ENCODE measurements around the gene KAT2A. TPM values are rescaled to one million over a fixed set of nuclear protein-coding genes. Genes with fewer than 3 reads are reported as not detected.

Gene KAT2A
- total RNA-seq, 1 experiment from 2014 or later, result 41.2 TPM

DNA sequence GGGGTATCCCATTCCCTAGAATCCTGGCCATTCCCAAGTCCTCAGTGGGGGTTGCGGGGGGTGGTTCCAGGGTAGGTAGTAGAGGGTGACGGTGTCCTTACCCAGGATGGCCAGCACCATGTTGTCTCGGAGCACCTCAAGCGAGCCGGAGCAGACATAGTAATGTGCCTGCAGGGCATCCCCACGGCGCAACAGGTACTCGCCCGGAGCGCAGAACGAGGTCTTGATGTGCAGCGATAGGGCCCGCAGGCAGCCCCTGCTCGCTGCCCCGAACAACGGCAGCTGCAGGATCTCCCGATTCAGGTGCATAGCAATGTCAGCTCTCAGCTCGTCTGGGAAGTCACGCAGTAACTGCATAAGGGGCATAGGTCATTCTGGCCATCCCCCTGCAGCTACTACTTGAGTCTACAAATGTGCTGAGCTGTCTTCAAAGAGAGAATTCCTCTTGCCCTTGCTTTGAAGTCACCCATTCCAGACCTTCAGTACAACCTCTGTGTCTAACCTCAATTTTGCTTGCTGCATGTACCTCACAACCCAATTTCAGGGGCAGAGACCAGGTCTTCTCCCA is 45.1 kb upstream of the KAT2A start:
- H3K4me1 ChIP-seq (ENCODE audit: control insufficient read depth in 1 of 2, insufficient read depth in 2 of 2, low read length in 2 of 2), result no peaks in the 10 kb centered on the region

More for the DNA sequence above, 45.1 kb upstream of the KAT2A start:
- TF ChIP-seq ZNF274 (IDR thresholded peaks at IDR 0.05; ENCODE audit: low read depth, low read length) (no peak), CBX3 (IDR thresholded peaks at IDR 0.05; ENCODE audit: low read depth) (no peak), JUND (IDR thresholded peaks at IDR 0.05) (no peak), EZH2phosphoT487 (IDR thresholded peaks at IDR 0.05; ENCODE audit: borderline replicate concordance) (no peak), ZFX (IDR thresholded peaks at IDR 0.05) (no peak), EZH2 (IDR thresholded peaks at IDR 0.05) (no peak), CEBPB (IDR thresholded peaks at IDR 0.05; ENCODE audit: low read depth) (no peak), TCF7L2 (IDR thresholded peaks at IDR 0.05; ENCODE audit: borderline replicate concordance, extremely low read depth, insufficient read depth, insufficient read length) (no peak), RAD21 (IDR thresholded peaks at IDR 0.05; ENCODE audit: low read depth) (no peak), FOSL1 (IDR thresholded peaks at IDR 0.05; ENCODE audit: low read depth) (no peak), POLR2AphosphoS5 (IDR thresholded peaks at IDR 0.05; ENCODE audit: low read depth, low read length) (no peak), SRF (IDR thresholded peaks at IDR 0.05; ENCODE audit: low read depth) (no peak), POLR2A (IDR thresholded peaks at IDR 0.05; ENCODE audit: borderline replicate concordance, extremely low read depth, insufficient read depth, insufficient read length) (no peak)
- TF ChIP-seq, protein P1, sequence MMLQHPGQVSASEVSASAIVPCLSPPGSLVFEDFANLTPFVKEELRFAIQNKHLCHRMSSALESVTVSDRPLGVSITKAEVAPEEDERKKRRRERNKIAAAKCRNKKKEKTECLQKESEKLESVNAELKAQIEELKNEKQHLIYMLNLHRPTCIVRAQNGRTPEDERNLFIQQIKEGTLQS (IDR thresholded peaks at IDR 0.05), result no peak
- TF ChIP-seq, protein P2, sequence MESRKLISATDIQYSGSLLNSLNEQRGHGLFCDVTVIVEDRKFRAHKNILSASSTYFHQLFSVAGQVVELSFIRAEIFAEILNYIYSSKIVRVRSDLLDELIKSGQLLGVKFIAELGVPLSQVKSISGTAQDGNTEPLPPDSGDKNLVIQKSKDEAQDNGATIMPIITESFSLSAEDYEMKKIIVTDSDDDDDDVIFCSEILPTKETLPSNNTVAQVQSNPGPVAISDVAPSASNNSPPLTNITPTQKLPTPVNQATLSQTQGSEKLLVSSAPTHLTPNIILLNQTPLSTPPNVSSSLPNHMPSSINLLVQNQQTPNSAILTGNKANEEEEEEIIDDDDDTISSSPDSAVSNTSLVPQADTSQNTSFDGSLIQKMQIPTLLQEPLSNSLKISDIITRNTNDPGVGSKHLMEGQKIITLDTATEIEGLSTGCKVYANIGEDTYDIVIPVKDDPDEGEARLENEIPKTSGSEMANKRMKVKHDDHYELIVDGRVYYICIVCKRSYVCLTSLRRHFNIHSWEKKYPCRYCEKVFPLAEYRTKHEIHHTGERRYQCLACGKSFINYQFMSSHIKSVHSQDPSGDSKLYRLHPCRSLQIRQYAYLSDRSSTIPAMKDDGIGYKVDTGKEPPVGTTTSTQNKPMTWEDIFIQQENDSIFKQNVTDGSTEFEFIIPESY (IDR thresholded peaks at IDR 0.05; ENCODE audit: extremely low read depth, insufficient replicate concordance, low read length), result no peak
- CTCF ChIA-PET, result no interaction called here
- H3K9me2 ChIP-seq (ENCODE audit: insufficient read depth), result no peaks in the 10 kb centered on the region
- peaks cover 2% of the 10 kb centered on the region; the same call in 1 of the 2 replicates for H3K27me3 ChIP-seq (ENCODE audit: insufficient read depth, low read length)
- no peaks in the 10 kb centered on the region for H3K9me3 ChIP-seq (ENCODE audit: control insufficient read depth in 1 of 2, insufficient read depth in 1 of 2, low read depth in 1 of 2, low read length in 2 of 2)
- ATAC-seq (no peak), DNase-seq (ENCODE audit: low read depth, low spot score) (no peak)
- no peaks in the 10 kb centered on the region for H3K79me2 ChIP-seq (ENCODE audit: insufficient read depth, low read length)
- POLR2A ChIA-PET, result no interaction called here
- no TSS peak for BruUV-seq (replicated peaks)
- H4K20me1 ChIP-seq (ENCODE audit: insufficient read depth), result no peaks in the 10 kb centered on the region
- intact Hi-C loops (cut with micrococcal nuclease), result no loop called here
- H3K27ac ChIP-seq (ENCODE audit: low read depth, low read length), result no peak overlapping the region
- no peaks in the 10 kb centered on the region for H3K36me3 ChIP-seq (ENCODE audit: control insufficient read depth in 1 of 2, insufficient read depth in 2 of 2, low read length in 2 of 2)
- RAD21 ChIA-PET (ENCODE audit: low non-redundant PET in 1 of 2, low total read pairs in 2 of 2, uncharacterized antibody in 2 of 2, unreplicated experiment in 2 of 2), result no interaction called here
- H3K9ac ChIP-seq (ENCODE audit: low read length), result no peak overlapping the region
- no peak overlapping the region for H3K4me3 ChIP-seq (replicated peaks in 1 of 2; ENCODE audit: low read depth in 1 of 2, low read length in 2 of 2)
- H2AFZ ChIP-seq (ENCODE audit: low read depth, low read length, poor library complexity, severe bottlenecking), result no peak overlapping the region
- no peak overlapping the region for H3K4me2 ChIP-seq (ENCODE audit: low read length)
